Activated CD4-positive, alpha-beta T cell treated with anti-CD3 and anti-CD28 coated beads, Interleukin-2, amount 50 U/mL, for 24 hours (primary cell): ENCODE results near the gene SLC25A18.
"Not testable (repeated sequence)": the region's sequence is repeated elsewhere in the genome, so short reads cannot be mapped to it uniquely, and the experiment has no call there.

Experiments
- DNase-seq, 2 donors: peaks; one replicate each; pipeline ENCODE4 v3.0.0-alpha.2; 2020; ENCODE audit warnings: low read depth in 1 of 2, low spot score in 1 of 2

Gene SLC25A18

DNA sequence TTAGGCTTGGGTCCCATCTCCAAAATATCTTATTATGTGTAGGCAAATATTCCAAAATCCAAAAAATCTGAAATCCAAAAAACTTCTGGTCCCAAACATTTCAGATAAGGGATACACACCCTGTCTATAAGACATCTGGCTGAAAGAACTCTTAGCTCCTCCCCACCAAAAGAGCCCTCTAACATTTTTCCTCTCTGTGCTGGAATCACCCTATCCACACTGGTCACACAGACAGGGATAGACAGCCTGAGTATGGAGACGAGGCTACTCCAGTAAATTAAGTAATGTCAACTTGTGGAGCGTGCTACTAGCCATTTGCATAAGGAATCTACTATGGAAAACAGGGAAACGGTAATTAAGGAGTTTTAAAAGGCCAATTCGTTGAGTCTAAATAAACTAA is 40.4 kb downstream of the SLC25A18 start:
- DNase-seq: no peak

GRCh38 chr22:17606496-17606895 is 43.2 kb downstream of the SLC25A18 start:
- DNase-seq: no peak

DNA sequence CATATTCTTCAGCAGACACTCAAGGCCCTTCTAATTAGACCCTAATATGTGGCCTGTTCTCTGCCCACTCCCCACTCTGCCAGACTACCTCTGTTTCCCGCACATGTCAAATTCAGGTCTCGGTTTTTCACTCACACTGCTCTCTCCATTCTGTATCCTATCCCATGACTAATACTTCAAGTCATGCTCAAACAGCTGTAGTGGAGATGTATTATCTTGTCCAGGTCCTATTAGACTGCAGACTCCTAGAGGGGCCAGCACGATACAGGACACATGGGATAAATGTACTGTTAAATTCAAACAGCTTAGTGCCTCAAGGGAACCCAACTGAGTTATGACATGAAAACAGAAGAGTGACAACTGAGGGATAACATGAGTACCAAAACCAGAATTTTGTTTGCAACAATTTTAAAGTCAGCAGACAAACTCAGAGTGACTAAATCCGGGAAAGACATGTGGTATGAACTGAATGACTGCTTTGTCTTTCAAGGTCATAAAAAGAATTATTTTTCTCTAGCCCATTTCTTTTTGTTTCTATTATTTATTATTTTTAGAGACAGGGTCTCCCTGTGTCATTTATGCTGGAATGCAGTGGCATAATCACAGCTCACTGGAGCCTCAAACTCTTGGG is 44.7 kb downstream of the SLC25A18 start:
- DNase-seq: no peak

GRCh38 chr22:17612057-17612456 is 48.8 kb downstream of the SLC25A18 start:
- DNase-seq: no peak

- DNase-seq: no peak
Observed at GRCh38 chr22:17613280-17613679, 50.0 kb downstream of the SLC25A18 start.

DNA sequence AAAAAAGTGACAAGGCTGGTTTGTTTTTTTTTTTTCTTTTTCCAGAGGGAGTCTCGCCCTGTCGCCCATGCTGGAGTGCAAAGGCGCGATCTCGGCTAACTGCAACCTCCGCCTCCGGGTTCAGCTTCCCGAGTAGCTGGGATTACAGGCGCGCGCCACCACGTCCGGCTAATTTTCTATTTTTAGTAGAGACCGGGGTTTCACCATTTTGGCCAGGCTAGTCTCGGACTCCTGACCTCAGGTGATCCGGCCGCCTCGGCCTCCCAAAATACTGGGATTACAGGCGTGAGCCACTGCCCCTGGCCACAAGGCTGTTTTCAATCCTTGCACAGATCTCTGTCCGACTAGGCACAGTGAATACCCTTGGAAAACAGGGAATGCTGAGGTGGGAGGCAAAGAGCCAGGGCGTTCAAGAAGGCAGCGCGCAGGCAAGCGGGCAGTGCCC is 64.7 kb downstream of the SLC25A18 start:
- DNase-seq: no peak

GRCh38 chr22:17628406-17629172 is 65.3 kb downstream of the SLC25A18 start, which contains the start of gene ATP6V1E1:
Gene ATP6V1E1, minus strand, starts transcription at chr22:17628749. Its CDS starts 114 bp downstream, at chr22:17628635.
- peak; percentile 87 to 94 for DNase-seq

- DNase-seq: no peak
Observed at GRCh38 chr22:17629173-17629489, 65.8 kb downstream of the SLC25A18 start.

GRCh38 chr22:17629641-17630040 is 66.3 kb downstream of the SLC25A18 start:
- DNase-seq: no peak

GRCh38 chr22:17631076-17631565 is 67.8 kb downstream of the SLC25A18 start:
- no peak for DNase-seq

DNA sequence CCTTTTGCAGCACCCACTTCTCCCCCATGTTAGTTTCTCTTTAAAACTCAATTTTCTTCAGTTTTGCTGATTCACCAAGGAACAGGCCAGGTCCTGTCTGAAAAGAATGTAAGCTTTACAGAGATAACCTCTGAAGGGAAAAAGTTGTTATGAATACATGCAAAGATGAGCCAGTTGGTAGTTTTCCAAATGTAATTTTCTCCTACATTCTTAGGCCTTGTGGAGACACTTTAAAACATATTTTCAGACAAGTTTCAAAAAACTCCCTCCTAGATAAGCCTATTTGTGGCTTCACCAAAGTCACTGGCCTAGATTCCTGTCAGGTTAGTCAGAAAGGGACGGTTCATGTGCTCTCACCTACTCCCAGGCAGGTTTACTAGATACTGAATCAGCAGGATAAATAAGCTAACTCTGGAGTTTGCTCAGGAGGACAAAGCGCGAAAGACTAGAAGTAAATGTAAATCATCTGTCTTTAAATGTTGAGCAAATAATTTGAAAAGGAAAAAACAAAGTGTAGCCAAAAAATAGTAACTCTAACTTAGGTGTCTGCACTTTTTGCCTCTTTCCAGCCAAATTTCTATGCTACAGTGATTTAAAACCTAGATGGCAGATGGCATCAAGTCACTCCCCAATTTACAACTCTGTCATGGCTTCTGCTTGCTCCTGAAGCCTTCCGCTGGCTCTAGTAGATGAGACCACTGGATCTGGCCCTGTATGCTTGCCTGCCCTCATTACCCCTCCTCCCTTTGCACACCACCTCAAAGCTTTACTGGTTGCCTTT is 70.1 kb downstream of the SLC25A18 start:
- DNase-seq: no peak

DNA sequence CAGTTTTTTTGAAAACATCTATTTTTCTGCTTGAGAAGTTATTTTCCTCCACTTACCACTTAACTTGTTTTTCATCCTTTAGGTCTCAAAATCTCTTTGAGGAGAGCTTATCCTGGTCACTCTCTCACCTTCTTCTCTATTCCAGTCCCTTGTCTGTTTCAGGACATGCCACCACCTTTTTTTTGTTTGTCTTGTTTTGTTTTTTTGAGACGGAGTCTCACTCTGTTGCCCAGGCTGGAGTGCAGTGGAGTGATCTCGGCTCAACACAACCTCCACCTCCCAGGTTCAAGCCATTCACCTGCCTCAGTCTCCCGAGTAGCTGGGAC is 70.7 kb downstream of the SLC25A18 start:
- no peak for DNase-seq

DNA sequence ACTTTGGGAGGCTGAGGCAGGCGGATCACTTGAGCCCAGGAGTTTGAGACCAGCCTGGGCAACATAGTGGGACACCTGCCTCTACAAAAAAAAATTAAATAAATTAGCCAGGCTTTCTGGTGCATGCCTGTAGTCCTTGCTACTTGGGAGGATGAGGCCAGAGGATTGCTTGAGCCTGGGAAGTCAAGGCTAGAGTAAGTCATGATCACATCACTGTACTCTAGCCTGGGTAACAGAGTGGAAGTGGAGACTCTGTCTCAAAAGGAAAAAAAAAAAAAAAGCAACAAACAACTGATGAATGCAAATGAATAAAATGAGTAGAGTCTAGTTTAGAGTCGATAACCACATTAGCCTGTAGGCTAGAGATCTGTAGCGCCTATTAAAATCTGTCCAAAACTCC is 71.4 kb downstream of the SLC25A18 start:
- DNase-seq: no peak

DNA sequence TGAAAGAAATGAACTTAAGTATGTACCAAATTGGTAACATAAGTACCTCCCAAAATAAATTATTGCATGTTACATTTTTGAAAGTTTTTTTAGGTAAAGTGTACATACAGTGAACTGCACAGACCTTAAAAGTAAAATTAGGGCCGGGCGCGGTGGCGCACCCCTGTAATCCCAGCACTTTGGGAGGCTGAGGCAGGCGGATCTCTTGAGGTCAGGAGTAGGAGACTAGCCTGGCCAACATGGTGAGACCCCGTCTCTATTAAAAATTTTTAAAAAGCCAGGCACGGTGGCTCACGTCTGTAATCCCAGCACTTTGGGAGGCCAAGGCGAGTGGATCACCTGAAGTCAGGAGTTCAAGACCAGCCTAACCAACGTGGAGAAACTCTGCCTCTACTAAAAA is 73.6 kb downstream of the SLC25A18 start:
- not testable (repeated sequence) for DNase-seq

DNA sequence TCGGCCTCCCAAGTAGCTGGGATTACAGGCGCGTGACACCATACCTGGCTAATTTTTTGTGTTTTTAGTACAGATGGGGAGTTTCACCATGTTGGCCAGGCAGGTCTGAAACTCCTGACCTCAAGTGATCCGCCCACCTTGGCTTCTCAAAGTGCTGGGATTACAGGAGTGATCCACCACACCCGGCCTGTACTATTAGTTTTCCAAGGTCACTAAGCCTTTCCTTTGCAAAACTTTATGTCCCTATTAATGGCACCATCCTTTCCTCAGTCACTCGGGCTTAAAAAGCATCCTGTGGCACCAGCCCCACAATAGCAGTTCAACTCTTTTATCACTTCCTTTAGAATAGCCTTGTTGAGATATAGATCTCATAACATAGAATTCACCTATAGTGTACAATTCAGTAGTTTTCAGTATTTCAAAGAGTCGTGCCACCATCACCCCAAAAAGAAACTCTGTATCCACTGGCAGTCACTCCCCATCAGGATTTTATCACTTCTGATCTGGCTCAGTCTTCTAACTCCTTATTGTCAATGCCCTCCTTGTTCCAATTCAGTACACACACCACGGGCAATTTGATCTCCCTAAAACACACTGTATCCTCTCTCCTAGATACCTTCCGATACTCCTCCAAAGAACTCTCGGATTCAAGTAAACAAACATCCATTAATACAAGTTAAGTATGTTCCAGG is 74.3 kb downstream of the SLC25A18 start:
- no peak for DNase-seq

- peak in 1 of 2 donors; percentile 7 for DNase-seq
Observed at GRCh38 chr22:17638182-17638431, 74.8 kb downstream of the SLC25A18 start.

GRCh38 chr22:17638432-17639246 is 75.3 kb downstream of the SLC25A18 start, which contains the start of gene BCL2L13:
Gene BCL2L13, plus strand, starts transcription at chr22:17638757. Its CDS starts 16,955 bp downstream, at chr22:17655712.
- DNase-seq: peak; percentile 80 to 81

GRCh38 chr22:17639247-17639741 is 76.0 kb downstream of the SLC25A18 start:
- peak in 1 of 2 donors; percentile 3 for DNase-seq
